Measurements from ENCODE around the gene UTF1.

UTF1 gene

DNA sequence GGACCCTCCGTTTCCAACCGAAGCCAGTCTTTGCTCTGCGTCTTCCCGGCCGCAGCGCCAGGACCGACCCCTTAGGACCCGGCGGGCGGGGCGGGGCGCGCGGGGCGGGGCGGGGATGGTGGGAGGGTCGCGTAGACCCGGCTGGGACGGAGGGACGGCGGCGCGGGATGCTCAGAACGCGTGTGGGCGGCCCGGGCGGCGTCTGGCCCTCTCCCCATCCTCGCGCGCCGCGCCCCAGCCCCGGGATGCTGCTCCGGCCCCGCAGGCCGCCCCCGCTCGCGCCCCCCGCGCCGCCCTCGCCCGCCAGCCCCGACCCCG lies at the start of gene UTF1:
Gene UTF1, plus strand, starts transcription at position 174 of the 318 bp plus-strand sequence. Its CDS starts 72 bp downstream, at position 246.
- no peak for DNase-seq (ENCODE audit: low spot score)

GRCh38 chr10:133180965-133181639 lies 48.9 kb upstream of the UTF1 start:
- DNase-seq (ENCODE audit: low spot score): no peak

- DNase-seq (ENCODE audit: low spot score): no peak
Observed at GRCh38 chr10:133182190-133182589, 47.8 kb upstream of the UTF1 start.

DNA sequence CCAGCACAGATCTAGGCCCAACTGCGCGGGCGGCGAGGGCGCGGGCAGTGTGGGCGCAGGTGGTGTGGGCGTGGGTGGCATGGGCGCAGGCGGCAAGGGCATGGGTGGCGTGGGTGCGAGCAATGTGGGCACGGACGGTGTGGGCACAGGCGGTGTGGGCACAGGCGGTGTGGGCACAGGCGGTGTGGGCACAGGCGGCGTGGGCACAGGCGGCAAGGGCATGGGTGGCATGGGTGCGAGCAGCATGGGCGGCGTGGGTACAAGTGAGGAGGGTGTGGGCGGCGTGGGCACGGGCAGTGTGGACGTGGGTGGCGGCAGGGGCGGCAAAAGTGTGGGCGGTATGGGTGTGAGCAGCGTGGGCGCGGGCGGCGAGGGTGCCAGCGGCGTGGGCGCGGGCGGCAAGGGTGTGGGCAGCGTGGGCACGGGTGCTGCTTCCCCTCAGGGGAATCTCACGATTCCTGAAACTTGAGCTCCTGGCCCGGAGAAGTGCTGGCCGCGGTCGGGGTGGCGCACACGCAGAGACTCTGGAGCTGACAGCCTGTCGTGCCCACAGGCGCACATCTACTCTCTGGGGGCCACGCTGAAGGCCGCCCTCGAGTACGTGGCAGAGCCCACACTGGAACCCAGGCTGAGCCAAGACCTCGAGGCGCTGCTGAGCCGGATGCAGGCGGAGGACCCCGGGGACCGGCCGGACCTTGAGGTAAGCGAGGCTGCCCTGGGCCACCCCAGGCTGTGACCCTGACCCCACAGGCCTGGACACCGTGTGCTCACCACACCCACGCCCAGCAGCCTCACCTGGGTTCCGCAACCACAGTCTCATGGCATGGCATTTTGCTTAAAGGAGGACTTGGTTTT lies 47.0 kb upstream of the UTF1 start:
- DNase-seq (ENCODE audit: low spot score): no peak

- no peak for DNase-seq (ENCODE audit: low spot score)
Observed at GRCh38 chr10:133183646-133184378, 46.2 kb upstream of the UTF1 start.

DNA sequence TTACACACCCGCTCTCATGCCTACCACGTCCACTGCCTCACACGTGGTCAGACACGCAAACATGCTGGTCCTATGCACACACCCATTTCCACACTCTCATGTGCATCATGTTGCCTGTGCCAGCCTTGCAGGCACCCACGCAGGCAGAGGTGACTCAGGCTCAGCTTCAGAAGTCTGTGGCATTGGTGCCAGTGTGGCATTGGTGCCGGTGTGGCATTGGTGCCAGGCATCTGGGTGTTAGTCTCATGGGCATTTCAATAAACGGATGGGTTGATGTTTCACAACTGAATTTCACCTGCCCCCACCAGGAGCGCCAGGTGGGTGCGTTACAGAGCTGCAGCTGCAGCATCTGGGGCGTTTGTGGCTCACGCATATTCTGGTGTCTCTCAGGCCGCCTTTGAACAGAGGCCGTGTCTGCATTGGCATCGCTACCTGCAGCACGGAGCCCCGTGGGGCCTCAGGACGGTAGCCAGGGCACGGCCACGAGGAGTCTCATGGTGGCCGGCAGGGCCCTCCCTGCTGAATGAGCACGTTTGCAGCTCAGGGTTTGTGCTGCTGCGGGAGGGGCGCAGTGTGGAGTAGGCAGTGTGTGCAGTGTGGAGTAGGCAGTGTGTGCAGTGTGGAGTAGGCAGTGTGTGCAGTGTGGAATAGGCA lies 45.3 kb upstream of the UTF1 start:
- no peak for DNase-seq (ENCODE audit: low spot score)

- no peak for DNase-seq (ENCODE audit: low spot score)
Observed at GRCh38 chr10:133185421-133185820, 44.6 kb upstream of the UTF1 start.

DNA sequence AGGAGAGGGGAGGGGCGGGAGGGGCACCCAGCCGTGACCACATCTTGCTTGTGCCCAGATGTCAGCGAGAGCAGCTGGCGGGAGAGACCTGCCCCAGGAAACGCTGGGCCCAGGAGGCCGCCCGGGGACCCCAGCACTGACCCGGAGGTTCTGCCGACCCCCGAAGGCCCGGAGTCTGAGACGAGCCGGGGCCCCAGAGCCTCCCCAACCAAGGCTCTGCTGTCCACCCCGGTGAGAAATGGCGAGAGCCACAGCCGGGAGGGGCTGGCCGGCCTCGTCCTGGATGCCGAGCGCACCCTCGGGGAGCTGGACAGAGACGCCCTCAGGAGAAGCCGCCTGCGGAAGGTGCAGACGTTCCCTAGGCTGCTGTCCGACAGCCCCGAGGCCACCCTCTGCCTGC lies 44.1 kb upstream of the UTF1 start:
- no peak for DNase-seq (ENCODE audit: low spot score)

GRCh38 chr10:133186416-133187090 lies 43.5 kb upstream of the UTF1 start:
- DNase-seq (ENCODE audit: low spot score): no peak

GRCh38 chr10:133187091-133187905 lies 42.7 kb upstream of the UTF1 start:
- DNase-seq (ENCODE audit: low spot score): no peak

- no peak for DNase-seq (ENCODE audit: low spot score)
Observed at GRCh38 chr10:133187906-133188681, 41.9 kb upstream of the UTF1 start.

- no peak for DNase-seq (ENCODE audit: low spot score)
Observed at GRCh38 chr10:133189256-133189655, 40.8 kb upstream of the UTF1 start.

GRCh38 chr10:133189726-133190125 lies 40.3 kb upstream of the UTF1 start:
- no peak for DNase-seq (ENCODE audit: low spot score)

DNA sequence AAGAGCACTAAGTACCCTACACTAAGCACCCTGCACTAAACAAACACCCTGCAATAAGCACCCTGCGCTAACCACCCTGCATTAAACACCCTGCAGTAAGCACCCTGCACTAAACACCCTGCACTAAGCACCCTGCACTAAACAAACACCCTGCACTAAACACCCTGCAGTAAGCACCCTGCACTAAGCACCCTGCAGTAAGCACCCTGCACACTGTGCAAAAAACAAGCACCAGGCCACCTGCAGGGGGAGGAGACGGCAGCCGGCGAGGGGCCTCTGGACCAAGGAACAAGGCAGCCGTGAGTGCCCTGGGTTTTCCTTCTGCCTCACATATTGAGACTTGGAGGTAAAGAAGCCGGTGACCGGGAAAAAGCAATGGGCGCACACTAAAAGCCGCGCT lies 39.8 kb upstream of the UTF1 start:
- no peak for DNase-seq (ENCODE audit: low spot score)

DNA sequence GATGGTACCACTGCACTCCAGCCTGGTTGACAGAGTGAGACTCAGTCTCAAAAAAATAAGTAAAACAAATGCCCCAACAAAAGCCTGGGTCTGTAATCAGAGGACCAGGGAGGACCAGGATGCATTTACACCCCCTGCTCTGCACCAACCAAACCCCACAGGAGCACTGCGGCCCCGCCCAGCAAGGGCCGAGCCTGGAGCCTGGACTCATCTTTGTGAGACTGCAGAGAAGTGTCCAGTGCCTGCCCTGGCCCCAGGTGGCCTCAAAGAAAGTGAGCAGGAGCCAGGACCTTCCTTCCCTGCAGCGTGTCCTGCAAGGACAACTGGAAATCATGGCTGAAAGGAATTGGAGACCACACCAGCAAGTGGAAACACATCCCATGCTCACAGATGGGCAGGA lies 38.4 kb upstream of the UTF1 start:
- DNase-seq (ENCODE audit: low spot score): no peak

- DNase-seq (ENCODE audit: low spot score): no peak
Observed at GRCh38 chr10:133194151-133194550, 35.9 kb upstream of the UTF1 start.

- DNase-seq (ENCODE audit: low spot score): no peak
Observed at GRCh38 chr10:133195096-133195495, 34.9 kb upstream of the UTF1 start.

DNA sequence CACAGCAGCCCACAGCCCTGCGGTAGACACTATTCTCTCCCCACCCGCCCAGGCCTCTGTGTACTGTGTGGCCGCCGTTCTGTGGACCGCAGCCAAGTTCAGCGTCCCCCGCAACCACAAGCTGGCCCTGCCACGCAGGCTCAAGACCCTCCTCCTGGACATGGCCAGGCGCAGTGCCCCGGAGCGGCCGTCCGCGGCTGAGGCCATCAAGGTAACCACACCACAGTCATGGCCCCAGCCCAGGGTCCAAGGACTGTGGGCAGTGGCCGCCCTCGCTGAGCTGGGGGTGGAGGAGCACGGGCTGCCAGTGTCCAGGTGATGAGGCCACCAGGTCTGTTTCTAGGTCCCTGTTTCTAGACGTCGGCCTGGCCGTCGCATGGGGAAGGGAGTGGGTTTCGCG lies 34.4 kb upstream of the UTF1 start:
- no peak for DNase-seq (ENCODE audit: low spot score)

- no peak for DNase-seq (ENCODE audit: low spot score)
Observed at GRCh38 chr10:133196221-133196915, 33.6 kb upstream of the UTF1 start.

Data from hematopoietic multipotent progenitor cell treated with erythropoietin and hydrocortisone succinate and interleukin-3 and kit ligand, for 17 days (in vitro differentiated cells).